ENCODE data around the gene CSTPP1.
"Not testable (repeated sequence)": the region's sequence is repeated elsewhere in the genome, so short reads cannot be mapped to it uniquely, and the experiment has no call there.

Gene CSTPP1

DNA sequence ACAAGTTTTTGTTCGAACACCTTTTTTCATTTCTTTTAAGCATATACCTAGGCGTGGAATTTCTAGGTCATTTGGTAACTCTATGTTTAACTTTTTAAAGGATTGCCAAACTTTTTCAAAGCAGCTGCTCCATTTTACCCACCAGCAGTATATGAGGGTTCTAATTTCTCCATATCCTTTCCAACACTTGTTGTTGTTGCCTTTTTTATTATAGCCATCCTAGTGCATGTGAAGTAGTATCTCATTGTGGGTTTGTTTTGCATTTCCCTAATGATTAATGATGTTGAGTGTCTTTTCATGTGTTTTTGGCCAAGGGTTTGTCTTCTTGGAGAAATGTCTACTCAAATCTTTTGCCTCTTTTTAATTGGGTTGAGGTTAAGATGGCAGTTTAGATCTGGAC is 24.5 kb downstream of the CSTPP1 start:
- DNase-seq: no peak

DNA sequence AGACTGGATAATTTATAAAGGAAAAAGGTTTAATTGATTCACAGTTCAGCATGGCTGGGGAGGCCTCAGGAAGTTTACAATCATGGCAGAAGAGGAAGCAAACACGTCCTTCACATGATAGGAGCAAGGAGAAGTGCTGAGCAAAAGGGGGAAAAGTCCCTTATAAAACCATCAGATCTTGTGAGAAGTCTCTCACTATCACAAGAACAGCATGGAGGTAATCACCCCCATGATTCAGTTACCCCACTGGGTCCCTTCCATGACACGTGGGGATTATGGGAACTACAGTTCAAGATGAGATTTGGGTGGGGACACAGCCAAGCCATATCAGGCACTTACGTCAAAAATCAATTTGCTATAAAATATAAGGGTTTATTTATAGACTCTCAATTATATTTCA is 25.3 kb downstream of the CSTPP1 start:
- DNase-seq: not testable (repeated sequence)

GRCh38 chr11:46963844-46964243 is 27.3 kb downstream of the CSTPP1 start:
- no peak for DNase-seq

- DNase-seq: no peak
These were observed 30.2 kb downstream of the CSTPP1 start for GRCh38 chr11:46966773-46967172.

DNA sequence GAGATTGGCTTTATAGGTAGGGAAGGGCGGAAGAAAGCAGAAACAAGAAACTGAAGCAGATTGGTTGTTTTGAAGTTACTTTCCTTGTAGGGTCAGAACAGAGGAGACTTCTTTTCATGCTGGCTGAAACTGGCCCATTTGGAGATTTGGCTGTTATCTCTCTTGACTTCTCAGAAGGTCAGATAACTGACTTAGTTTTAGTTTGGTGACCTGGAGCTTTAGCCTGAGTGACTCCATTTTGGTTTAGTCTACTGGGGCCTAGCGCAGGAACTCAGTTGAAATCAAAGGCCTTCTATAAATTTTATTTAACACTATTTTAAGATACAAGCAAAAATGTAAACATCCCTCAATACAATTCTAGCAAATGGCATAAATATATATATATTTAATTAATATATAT is 31.4 kb downstream of the CSTPP1 start:
- DNase-seq: no peak

GRCh38 chr11:46969379-46969778 is 32.8 kb downstream of the CSTPP1 start:
- DNase-seq: no peak

DNA sequence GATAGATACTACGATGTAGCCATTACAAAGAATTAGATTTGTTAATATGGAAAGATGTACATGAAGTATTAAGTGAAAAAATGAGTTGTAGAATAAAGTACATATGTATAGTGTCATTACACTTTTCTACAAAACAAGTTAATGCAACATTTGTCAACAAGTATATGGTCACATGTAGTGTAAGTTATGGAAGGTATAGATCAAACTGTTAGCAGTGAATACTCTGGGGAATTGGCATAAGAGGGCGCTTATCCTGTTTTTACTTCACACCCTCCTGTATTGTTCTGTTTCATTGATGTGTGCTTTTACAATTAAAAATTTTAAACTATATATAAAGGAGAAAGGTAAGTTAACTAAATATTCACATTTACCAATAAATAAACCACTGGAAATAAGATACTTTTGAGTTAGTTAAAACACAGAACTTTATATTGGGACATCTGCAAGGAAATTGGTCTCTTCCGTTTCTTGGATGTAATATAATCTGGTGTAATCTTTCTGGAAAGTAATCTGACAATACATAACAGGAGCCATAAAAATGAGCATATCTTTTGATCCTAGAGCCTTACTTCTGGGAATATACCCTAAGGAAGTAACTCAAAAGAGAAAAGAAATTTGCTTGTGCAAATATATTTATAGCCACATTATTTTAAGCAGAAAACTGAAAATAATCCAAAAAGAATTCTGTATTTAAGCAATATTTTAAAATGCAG is 34.5 kb downstream of the CSTPP1 start:
- no peak for DNase-seq

DNA sequence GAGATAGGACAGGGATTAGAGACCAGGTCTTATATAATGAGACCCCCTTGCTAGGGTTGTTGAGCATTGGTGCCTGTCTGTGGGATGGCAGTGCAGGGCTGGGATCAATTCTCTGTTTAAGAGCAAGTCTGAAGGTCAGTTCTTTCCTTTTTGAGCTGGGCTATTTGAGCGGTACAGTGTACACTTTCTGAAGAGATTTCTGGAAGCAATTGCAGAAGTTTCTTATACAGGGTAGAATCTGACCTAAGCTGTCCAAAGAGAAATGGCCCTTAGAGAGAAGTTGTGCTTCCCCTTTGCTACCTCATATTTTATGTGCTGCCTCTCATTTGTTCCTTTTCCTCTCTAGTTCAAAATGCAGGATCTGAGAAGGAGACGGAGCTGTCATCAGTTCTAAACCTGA is 35.8 kb downstream of the CSTPP1 start:
- no peak for DNase-seq

DNA sequence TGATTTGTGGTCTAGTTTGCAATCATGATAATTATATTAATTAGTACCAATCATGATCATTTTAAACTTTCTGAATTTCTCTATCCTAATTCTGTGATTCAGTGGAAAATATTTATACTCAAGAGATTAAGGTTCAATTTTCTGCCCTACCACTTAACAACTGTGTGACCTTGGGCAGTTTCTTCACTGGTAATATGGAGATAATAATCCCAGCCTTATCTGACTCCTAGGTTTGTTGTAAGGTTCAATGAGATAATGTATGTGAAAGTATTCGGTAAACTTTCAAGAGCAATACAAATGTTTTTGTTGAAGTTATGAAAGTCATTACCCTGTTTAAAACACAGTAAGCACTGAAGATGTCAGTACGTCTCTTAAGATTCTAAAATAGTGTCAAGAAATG is 36.3 kb downstream of the CSTPP1 start:
- DNase-seq: no peak

DNA sequence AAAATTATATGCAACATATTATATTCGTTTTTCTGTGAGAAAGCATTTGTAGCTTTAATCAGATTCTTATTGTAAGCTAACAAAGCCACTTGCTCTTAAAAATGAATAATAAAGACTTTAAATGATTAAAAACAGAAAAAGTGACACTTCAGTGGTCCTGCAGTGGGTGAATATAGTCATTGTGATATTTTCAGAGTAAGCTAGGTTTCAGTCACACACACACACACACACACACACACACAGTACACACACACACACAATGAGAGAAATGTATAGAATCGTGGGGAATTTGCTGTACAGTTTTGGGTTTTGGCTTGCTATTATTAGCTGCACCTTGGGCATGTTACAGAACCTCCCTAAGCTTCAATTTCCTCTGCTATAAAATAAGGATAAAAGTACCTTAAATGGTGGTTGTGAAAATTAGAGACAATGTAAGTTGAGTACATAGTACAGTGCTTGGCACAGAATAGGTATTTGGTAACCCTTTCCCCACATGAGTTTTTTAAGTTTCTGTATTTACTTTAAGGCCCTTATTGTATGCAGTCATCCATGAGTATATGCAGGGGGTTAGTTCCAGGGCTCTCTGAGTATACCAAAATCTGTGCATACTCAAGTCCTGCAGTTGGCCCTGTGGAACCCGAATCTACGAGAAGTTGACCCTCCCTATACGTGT is 39.8 kb downstream of the CSTPP1 start:
- DNase-seq: no peak

DNA sequence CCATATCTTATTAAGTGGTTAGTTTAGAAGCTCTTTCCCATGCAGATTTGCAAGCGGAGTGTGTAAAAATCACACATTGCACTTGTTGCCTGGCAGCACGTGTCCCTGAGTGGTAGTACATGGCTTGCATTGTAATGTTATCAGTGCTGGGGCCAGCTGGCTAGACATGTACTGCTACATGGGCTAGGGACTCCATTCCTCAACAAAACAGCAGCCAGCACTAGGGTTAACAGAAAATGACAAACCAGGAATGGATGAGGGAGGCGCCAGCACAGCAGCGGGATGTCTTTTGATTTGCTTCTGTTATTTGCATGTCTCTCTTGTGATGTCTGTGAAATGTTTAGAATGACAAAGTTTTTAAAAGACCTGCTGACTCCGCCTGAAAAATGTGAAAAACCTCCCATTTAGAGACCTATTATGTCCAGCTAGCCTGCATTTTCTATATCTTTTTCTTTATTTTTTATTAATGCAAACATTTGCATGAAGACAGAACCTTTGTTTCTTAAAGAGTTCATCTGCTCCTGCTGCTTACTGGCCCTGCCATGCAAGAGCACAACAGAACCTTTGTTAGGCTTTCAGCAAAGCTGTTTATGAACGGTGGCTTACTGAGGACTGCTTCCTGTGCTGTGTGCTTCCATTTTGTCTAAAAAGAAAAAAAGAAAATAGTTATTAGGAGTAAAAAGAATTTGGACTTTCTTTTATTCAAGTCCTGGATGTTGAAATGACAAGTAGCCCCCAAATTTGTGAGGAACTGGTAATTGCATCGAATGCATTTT is 40.7 kb downstream of the CSTPP1 start:
- DNase-seq: peak; percentile 46

DNA sequence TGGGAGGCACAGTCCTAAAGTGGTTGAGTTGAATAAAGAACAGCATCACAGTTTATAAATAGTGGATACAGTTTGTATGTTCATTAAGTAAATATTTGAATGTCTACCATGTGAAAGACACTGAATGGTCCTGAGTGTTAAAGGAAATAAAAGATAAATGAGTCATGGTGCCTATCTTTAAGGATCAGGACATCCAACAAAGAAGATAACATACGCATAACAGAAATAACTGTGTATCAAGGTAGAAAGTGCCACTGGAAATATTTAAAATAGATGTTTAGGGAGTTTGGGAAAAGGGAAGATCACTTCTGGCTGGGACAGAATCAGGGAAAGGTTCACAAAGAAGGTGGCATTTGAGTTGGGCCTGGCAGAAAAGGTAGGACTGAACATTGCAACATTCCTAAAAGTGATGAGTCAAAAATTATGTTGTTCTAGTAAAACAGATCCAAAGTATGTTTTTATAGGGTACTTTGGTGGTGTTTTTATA is 41.5 kb downstream of the CSTPP1 start:
- no peak for DNase-seq

DNA sequence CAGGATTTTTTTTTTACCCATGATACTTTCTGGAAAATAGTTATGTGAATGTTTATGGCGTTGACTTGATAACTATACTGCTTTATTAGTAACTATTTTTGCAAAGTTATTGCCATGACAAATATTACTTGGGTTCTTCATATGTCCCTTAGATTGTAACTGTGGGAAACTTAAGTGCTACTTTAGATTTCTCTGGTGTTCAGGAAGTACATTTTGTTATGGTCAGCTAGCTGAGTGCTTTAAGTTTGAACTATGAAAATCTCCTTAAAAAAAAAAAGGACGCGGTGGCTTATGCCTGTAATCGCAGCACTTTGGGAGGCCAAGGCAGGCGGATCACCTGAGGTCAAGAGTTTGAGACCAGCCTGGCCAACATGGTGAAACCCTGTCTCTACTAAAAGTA is 42.8 kb downstream of the CSTPP1 start:
- no peak for DNase-seq

DNA sequence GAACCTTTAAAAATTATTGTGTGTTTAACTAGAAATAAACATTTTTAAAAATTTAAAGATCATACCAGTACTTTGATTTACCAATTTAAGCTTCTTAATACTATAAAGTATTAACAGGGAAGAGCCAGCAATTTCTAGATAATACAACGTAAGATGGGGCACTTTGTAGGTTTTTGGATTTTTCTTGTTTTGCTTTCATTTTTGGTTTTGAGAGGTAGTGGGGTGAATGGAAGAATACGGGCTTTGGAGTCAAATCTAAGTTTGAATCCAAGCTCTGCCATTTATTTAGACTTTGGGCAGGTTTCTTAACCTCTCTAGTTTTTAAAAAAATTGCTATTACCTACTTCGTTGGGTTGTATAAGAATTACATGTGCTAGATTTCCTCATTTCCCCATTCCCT is 44.9 kb downstream of the CSTPP1 start:
- DNase-seq: no peak

- DNase-seq: no peak
These were observed 46.4 kb downstream of the CSTPP1 start for GRCh38 chr11:46982797-46983452.

DNA sequence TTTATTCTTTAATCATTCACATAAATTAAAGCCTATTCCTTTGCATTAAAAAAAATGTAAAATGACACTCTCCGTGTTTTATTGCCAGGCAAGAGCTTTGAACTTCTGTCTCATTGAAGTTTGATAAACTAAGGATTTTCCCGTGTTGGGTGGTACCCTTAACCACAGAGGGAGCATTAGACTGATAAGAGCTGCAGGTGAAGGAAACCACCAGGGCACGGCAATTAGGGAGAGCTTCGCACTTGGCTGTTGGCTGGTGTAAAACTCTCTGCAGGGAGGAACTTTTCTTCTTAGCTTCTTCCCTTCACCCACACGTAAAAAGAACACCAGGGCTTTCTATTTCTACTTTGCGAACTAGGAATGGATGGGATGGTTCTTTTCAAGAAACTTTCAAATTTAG is 47.0 kb downstream of the CSTPP1 start:
- no peak for DNase-seq

DNA sequence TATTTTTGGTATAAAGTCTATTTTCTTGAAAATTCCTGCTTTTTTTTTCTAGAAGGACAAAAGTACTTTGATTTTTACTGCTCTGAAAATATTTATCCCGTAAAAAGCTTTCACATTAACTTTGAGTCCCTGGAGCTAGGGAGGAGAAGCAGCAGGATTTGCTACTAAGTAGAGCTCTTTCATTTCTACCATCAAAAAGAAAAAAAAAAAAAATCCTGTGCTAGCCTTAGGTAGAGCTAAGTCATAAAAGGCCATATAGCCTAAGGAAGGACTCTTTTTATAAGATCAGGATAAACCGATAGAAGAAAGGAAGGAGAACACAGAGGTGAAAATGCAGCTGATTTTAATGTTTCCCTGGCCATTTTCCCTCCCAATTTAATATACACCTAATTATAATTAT is 48.0 kb downstream of the CSTPP1 start:
- no peak for DNase-seq

GRCh38 chr11:46984987-46985386 is 48.4 kb downstream of the CSTPP1 start:
- no peak for DNase-seq

DNA sequence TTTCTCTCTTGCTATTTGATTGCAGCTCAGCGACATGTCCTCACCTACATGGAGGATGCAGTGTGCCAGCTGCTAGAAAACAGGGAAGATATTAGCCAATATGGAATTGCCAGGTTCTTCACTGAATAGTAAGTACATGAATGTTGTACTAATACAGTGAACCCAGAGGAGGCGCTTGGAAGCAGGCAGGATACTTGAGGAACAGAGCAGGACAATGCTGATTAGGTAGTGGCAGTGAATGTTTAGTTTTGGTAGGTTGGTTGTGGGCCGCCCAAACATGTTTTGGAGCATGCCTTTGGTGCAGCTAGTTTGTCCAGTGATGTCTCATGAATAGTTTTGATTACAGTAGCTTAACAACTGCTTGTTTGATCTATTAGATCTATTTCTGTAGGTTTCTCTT is 50.6 kb downstream of the CSTPP1 start:
- no peak for DNase-seq

- DNase-seq: not testable (repeated sequence)
These were observed 53.4 kb downstream of the CSTPP1 start for GRCh38 chr11:46989810-46990487.

DNA sequence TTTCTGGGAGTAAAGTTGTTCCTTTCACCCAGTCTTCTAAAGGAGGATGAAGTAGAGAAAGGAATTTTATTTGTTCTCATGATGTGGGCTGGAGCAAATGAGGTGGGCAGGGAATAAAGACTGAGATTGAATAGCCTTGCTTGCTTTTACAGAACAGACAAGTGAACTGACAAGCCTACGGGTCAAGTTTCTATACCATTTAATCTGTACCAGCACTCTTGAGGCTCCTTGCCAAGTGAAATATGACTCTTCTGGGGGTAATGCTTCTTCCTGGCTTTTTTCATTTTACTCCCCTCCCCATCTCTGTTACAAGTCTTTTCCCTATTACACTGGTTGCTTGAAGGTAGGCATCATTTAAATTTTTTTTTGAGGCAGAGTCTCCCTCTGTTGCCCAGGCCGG is 54.8 kb downstream of the CSTPP1 start:
- no peak for DNase-seq

GRCh38 chr11:46992386-46992785 is 55.8 kb downstream of the CSTPP1 start:
- DNase-seq: not testable (repeated sequence)

- not testable (repeated sequence) for DNase-seq
These were observed 61.2 kb downstream of the CSTPP1 start for GRCh38 chr11:46997796-46998195.
